Fibroblast of skin of scalp (primary cell): Measurements from ENCODE around the gene TVP23A.
"Not testable (repeated sequence)": the region's sequence is repeated elsewhere in the genome, so short reads cannot be mapped to it uniquely, and the experiment has no call there.

Experiments used
- DNase-seq: peaks from one replicate; pipeline ENCODE4 v3.0.0-alpha.2; 2013

Gene TVP23A

GRCh38 chr16:10744370-10745030 lies 74.1 kb downstream of the TVP23A start:
- peak; percentile 61 for DNase-seq

DNA sequence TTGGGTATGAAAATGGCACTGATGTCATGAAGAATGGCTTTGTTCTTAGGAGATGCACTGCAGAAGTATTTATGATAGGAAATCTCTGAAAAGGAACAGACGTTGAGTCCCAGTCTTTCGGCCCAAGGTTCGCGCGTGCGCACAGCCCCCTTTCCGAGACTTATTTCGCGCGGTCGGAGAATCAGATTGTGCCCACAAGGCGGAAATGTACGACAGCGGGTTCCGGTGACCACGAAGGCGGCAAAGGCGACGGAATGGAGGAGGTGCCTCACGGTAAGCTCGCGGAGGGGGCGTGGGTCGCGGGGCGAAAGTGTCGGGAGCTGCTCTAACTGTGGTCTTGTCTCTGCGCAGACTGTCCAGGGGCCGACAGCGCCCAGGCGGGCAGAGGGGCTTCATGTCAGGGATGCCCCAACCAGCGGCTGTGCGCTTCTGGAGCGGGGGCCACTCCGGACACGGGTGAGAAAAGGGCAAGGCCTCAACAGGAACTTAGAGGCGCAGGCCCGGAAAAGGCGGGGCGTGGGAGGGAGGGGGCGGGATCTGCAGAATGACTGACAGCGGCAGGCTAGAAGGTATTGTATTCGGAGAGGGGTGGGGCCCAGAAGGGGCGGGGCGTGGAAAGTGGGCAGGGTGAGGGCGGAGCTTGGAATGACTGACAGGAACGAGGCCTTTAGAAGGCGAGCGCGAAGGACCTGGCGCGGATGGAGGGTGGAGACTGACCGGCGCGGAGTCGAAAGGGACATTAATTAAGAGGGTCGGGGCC lies 74.8 kb downstream of the TVP23A start, which contains the start of gene NUBP1:
Gene NUBP1, plus strand, starts transcription at position 233 of the 760 bp plus-strand sequence. Its CDS starts 22 bp downstream, at position 255.
- peak; percentile 98 for DNase-seq

DNA sequence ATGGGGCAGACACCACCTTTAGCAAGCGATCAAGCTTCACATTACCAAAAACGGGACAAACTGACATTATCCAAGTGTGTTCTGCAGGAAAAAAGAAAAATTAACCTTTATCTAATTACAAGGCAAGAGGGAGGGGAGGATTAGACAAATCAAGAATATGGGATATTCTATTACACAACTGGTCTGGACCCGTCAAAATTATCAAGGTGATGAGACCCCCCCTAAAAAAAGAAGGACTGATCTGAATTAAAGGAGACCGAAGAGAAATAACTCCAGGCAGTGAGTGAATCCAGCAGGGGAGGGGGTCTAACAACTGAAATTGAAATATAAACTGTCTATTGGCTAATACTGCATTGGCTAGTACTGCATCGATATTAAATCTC lies 75.4 kb downstream of the TVP23A start:
- no peak for DNase-seq

GRCh38 chr16:10741844-10742243 lies 76.8 kb downstream of the TVP23A start:
- DNase-seq, result no peak

- not testable (repeated sequence) for DNase-seq
These were observed 77.3 kb downstream of the TVP23A start for GRCh38 chr16:10741249-10741648.

DNA sequence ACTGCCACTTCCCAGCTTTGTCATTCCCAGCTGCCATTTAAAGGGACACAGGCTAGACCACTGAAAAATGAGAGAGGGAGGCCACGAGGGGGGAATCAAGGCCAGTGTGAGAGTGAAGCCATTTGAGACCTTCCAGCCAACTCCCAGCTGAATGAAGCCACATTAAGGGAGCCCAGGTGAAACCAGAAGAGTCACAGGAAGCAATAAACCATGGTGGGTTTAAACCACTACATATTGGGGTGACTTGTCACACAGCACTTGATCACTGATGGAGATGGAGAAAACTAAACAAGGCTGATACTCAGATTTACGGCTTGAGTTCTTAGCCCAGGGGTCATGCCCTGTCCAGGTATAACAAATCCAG lies 77.8 kb downstream of the TVP23A start:
- DNase-seq, result no peak

DNA sequence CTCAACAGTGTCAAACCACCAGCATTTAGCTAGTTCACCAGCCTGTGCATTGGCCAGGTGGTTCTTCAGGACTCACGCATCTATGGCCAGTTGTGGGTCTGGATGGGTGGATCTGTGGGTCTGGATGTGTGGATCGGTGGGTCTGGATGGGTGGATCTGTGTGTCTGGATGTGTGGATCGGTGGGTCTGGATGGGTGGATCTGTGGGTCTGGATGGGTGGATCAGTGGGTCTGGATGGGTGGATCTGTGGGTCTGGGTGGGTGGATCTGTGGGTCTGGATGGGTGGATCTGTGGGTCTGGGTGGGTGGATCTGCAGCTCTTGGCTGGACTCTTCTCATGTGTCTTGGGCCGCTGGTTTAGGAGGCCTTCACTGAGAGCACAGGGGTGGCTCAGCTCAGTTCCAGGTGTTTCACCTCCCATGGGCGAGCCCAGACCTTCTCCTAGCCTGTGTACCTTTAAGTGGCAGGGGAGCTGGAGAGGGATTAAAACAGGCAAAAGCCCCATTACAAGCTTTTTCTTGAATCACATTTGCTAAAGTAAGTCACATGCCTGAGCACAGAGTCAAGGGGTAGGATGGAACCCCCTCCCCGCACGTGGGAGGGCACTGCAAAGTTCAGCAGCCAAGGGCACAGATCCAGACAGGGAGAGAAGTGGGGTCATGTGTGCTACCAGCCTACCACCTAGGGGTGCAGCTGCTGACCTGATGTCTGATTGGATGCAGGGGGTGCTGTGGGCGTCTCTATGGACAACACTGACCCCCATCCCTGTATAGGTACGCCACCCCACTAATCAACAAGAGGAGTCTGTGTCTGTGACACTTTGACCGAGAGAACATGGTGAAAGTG lies 78.4 kb downstream of the TVP23A start:
- DNase-seq, result no peak

DNA sequence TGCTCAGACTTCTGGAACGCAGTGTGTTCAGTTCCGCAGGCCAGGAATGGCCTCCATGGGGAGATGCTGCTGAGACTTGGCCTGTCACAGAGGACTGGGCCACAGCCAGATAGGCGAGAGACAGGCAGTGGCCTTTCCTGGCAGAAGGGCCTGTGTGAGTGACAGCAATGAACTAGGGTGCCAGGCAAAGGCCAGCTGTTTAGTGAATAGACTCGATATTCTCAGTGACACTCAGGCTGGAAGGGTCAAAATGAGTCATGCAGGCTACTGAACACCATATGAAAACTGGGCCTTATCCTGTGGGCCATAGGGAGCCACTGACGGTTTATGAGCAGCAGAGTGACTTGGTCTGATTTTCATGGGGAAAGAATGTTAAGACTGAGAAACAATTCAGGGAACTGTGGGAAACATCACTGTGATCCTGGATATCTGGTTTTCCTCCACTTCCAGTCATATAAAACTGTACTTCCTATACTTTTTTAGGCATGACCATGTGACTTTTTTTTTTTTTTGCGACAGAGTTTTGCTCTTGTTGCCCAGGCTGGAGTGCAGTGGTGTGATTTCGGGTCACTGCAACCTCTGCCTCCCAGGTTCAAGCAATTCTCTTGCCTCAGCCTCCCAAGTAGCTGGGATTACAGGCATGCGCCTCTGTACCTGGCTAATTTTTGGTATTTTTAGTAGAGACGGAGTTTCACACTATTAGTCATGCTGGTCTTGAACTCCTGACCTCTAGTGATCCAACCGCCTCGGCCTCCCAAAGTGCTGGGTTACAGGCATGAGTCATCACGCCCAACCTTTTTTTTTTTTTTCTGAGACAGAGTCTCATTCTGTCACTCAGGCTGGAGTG lies 80.1 kb downstream of the TVP23A start:
- peak; percentile 72 for DNase-seq

DNA sequence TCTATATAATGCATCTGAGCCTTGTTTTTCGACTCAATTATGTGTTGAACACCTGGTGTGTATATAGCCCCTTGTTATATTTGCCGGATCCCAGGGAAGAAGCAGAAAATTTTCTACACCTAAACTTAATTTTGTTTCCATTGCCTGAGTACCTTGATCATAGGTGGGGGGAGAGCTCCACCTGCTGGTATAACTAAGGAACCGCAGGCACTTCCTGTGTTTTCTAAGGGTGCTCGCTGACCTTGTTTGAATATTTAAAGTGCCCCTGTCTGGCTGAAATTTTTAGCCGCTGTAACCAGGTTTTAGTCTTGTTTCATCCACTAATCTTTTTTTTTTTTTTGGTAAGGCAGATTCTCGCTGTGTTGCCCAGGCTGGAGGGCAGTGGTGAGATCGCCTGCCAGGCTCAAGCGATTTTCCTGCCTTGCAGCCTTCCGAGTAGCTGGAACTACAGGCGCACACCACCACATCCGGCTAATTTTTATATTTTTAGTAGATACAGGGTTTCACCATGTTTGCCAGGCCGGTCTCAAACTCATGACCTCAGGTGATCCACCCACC lies 81.4 kb downstream of the TVP23A start:
- peak; percentile 64 for DNase-seq

GRCh38 chr16:10731790-10732189 lies 86.8 kb downstream of the TVP23A start:
- no peak for DNase-seq

GRCh38 chr16:10729104-10730048 lies 89.2 kb downstream of the TVP23A start:
- peak; percentile 30 for DNase-seq

DNA sequence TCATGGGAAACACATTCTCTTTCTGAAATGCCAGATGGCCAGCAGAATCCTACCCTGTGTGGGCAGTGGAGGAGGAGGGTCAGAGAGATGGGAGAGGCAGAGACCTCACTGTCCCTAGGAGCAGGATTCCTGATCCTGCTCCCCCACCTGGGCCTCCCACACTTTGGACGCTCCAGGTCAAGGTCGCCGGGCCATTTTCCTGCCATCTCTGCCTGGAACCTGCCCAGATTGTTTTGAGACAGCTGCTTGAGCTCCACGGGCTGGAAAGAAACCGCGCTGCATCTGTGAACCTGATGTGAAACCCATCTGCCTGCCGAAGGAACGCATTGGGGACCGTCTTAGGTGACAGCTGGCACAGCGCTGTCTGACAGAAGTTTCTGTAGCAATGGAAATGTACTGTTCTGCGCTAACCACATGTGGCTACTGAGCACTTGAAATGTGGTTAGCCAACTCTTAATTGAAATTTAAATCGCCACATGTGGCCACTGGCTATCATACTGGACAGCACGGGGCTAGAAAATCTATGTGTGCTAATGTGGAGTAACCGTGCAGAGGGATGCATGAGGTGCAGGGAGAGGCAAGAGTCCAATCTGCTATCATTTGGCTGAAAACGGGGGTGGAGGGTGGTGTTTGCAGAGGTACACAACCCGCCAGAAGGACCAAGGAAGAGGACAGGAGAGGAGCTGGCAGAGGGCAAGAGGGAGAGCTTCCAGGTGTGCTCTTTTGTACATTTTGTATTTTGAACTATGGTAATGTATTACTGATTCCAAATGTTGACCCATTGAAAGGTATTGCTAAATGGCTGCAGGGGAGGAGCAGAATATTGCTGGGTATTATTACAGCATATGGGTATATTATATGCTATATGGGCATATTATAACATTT lies 90.3 kb downstream of the TVP23A start:
- no peak for DNase-seq
